Fibroblast of pulmonary artery (primary cell): ENCODE results near the gene TPSB2.

Experiments
- DNase-seq: peaks from one replicate; pipeline ENCODE4 v3.0.0-alpha.2; 2010; ENCODE audit warnings: low read depth
- H3K4me3 ChIP-seq: replicated peaks from 2 replicates; pipeline ENCODE4 v1.5.1; 2011; ENCODE audit warnings: low read depth, mild to moderate bottlenecking, control low read depth, low read length, moderate library complexity
- CTCF ChIP-seq: IDR thresholded peaks from 2 replicates; pipeline ENCODE4 v1.5.1; 2011; ENCODE audit warnings: mild to moderate bottlenecking, control low read depth, low read length, inconsistent platforms; ENCODE audit errors: missing control alignments

TPSB2 gene

GRCh38 chr16:1198194-1198593 is 31.8 kb downstream of the TPSB2 start:
- no peak overlapping the region for H3K4me3 ChIP-seq

GRCh38 chr16:1197237-1197866 is 32.6 kb downstream of the TPSB2 start:
- no peak for TF ChIP-seq CTCF
- no peak overlapping the region for H3K4me3 ChIP-seq
- DNase-seq, result no peak

More at GRCh38 chr16:1198194-1198593, 31.8 kb downstream of the TPSB2 start:
- TF ChIP-seq CTCF, result no peak
- no peak for DNase-seq

- no peak overlapping the region for H3K4me3 ChIP-seq
- TF ChIP-seq CTCF, result no peak
- no peak for DNase-seq
These were observed 33.5 kb downstream of the TPSB2 start for GRCh38 chr16:1196494-1196893.

- no peak for TF ChIP-seq CTCF
- no peak overlapping the region for H3K4me3 ChIP-seq
- DNase-seq, result no peak
These were observed 34.7 kb downstream of the TPSB2 start for GRCh38 chr16:1195393-1195666.

- TF ChIP-seq CTCF, result peak; percentile 49
- H3K4me3 ChIP-seq, result no peak overlapping the region
- DNase-seq, result no peak
These were observed 35.2 kb downstream of the TPSB2 start for GRCh38 chr16:1194665-1195392.

GRCh38 chr16:1193825-1194581 is 36.0 kb downstream of the TPSB2 start:
- no peak overlapping the region for H3K4me3 ChIP-seq
- no peak for DNase-seq
- no peak for TF ChIP-seq CTCF
